KOPT-K1 (cell line): ENCODE measurements around the gene CREB3L1.
A peak's percentile ranks its signal among the peaks of the same experiment; 100 is the strongest.

ENCODE experiments used
- H3K27ac ChIP-seq: fragments of 200-600 bp; sonication (generic); 2 replicates; pipeline ENCODE4 v1.5.1; 2016; ENCODE audit warnings: antibody characterized with exemption, mild to moderate bottlenecking, low read depth, low read length; ENCODE audit not compliant: poor library complexity, severe bottlenecking
- H3K36me3 ChIP-seq: fragments of 200-600 bp; sonication (generic); 2 replicates; pipeline ENCODE4 v1.5.1; 2017; ENCODE audit warnings: antibody characterized with exemption, mild to moderate bottlenecking, low read length, moderate library complexity; ENCODE audit not compliant: insufficient read depth
- H3K9me3 ChIP-seq: fragments of 200-600 bp; sonication (generic); 2 replicates; pipeline ENCODE4 v1.5.1; 2017; ENCODE audit warnings: antibody characterized with exemption, low read length, mild to moderate bottlenecking; ENCODE audit not compliant: insufficient read depth, poor library complexity, severe bottlenecking

Gene CREB3L1

DNA sequence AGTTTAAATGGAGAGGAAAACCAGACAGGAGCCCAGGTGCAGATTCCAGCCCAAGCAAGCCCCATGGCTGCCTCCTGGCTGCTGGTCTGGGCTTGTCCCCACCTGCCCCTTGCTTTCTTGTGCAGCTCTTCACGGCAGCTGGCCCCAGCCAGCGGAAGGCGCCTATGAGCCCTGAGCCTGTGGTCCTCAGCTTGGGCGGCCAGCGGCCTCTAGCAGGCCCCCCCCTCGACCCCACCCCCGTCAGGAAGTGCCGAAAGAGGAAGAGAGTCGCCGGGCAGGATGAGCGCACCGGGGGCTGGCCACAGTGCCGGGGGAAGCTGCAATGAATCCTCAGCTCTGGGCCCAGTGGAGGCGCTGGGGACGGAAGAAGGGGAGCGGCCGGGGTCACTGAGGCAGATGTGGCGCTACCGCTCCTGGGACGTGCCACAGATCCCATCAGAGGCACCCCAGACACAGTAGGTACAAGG is 67.7 kb downstream of the CREB3L1 start:
- Histone ChIP-seq H3K36me3 (peaks cover 5% of the 10 kb centered on the region; the same call in 1 of the 2 replicates), H3K27ac (no peak overlapping the region), H3K9me3 (no peaks in the 10 kb centered on the region)

DNA sequence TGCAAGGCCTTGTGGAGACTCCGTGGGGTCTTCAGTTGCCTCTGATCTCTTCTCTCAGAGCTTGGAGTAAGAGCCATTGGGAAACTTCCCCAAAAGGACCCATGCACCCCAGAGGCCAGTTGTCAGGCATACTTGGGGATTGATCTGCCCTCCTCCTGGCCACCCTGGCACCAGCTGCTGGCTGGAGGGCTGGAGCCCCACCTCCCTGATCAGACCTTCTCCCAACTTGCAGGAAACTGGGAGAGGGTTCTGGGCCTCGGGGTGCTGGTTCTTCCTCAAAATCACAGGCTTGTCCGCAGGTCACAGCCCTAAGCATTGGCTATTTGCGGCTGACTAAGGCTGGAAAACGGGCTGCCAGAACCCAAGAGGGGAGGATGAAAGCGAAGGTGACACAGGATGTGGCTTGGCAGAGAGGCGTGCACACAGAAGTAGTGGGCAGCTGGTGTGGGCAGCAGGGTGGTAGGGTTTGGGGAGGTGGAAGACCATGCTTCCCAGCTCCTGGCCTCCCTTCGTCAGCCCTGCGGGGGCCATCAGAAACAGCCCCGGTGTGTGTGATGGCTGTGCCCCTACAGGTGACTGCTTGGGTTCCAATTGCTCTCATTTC is 68.5 kb downstream of the CREB3L1 start:
- no peaks in the 10 kb centered on the region for H3K9me3 ChIP-seq
- H3K36me3 ChIP-seq = peaks cover 8% of the 10 kb centered on the region
- no peak overlapping the region for H3K27ac ChIP-seq

DNA sequence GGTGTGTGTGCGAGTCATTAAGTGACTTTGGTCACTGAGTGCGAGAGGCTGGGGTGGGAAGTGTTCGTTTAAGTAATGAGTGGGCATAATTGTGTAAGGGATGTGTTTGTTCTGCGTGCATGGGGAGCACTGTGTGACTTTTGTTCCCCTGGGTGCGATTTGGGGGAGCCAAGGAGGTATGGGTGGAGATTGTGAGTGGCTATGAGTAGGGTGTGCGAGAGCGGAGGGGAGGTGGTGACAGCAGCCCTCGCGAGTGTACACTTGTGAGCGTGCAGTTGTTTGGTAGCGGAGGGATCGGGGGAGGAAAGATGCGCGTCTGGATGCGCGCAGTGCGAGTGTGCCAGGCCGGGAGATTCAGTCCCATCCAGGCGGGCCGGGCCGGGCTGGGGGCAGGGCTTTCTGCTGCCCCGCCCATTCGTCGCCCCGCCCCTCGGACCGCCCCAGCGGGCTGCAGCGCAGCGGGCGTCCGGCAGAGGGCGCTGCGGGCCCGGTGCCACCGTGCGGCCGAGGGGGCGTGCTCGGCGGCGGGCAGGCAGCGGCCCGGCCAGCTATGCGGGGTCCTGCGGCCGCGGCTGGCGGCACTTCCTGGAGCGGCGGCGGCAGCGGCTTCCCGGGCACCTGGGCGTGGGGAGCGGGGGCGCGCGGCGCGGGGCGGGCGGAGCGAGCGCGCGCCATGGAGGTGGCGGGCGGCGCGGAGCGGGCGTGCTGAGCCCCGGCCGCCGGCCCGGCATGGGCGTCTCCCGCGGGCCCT is 69.6 kb downstream of the CREB3L1 start, which contains the start of gene DGKZ:
TSS of gene DGKZ (plus strand) at position 578 of the 751 bp plus-strand sequence. CDS start 197 bp downstream, outside the sequence.
- Histone ChIP-seq H3K9me3 (no peaks in the 10 kb centered on the region), H3K27ac (peak within 1 kb of the TSS; percentile 67)

DNA sequence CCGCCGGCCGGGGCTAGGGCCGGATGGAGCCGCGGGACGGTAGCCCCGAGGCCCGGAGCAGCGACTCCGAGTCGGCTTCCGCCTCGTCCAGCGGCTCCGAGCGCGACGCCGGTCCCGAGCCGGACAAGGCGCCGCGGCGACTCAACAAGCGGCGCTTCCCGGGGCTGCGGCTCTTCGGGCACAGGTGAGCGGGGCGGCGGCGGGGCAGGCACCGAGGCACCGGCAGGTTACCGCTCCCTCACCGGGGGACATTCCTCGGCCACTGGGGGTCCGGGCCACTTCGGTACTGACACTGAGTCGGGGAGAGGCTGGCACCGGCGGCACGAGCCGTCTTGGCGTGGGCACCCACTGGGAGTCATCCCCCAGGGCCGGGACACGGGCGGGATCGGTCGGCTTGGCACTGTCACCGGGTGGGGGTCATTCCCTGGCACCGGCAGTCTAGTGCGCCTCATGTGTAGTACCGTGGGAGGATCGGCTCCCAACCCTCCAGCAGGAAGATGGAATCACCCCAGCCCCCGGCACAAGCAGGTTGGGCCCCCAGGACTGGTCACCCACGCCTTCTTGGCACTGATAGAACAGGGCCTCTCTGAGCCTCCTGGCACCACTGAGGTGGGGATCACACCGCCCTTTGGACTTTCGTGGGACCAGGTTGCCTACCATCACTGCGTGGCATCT is 70.3 kb downstream of the CREB3L1 start:
- Histone ChIP-seq H3K9me3 (no peaks in the 10 kb centered on the region), H3K36me3 (peaks cover 17% of the 10 kb centered on the region), H3K27ac (peak overlapping the region; percentile 67)

More for the DNA sequence above, 69.6 kb downstream of the CREB3L1 start, which contains the start of gene DGKZ:
- H3K36me3 ChIP-seq = peaks cover 17% of the 10 kb centered on the region

DNA sequence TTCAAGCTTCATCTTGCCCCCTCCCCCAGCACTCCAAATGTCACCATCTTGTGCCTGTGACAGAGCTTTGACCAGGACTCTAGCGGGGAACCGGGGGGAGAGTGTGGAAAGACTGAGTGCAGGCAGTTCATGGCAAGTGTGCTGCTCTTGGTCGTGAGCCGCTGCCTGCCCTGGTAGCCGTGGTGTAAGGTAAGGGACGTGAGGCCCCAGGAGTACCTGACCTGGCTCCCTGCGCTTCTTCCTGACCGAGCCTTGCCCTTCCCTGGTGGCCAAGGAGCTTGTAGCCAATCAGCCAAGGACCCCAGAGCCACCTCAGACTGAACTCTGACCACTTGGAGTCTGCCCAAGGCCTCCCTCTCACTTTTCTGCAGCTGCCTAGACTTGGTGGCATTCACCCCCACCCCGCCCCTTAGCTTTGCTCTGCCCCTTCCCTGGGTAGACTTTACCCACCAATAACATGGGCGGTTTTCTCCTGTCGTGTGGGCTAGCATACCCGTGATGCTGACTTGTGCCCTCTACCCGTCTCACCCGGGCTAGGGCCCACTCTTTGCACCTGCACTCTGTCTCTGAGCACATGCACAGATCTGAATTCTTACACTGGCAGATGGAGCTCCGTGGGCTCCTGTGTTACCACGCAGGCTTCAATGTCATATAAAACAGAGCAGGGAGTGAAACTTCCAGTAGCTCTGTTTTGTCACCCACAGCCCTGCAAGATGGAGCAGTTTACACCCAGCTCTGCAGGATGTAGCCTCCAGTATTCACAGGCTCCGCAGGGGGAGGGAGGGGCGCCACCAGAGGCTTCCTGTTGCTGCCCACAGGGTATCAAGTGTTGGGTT is 71.3 kb downstream of the CREB3L1 start:
- Histone ChIP-seq H3K9me3 (no peaks in the 10 kb centered on the region), H3K36me3 (peaks cover 17% of the 10 kb centered on the region), H3K27ac (peak overlapping the region; percentile 67)

DNA sequence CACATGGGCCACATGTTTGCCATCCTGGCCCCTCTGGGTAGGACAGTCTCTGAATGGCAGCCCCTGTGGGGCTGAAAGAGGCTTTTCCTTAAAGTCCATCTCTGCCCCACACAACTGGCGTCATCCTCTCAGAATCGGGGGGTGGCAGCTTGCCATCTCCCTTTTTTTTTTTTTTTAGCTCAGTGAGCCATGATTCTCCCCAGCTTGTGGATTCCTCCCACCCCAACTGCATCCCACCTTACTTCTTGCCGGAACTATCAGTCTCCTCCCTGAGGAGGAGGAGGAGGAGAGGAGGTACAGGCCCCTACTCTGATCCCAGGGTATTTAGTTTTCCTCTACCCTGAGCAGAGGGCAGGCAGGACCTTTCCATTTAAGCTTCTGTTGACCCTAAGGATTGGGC is 73.2 kb downstream of the CREB3L1 start:
- peak overlapping the region; percentile 52 for H3K27ac ChIP-seq
- H3K36me3 ChIP-seq = peaks cover 19% of the 10 kb centered on the region

DNA sequence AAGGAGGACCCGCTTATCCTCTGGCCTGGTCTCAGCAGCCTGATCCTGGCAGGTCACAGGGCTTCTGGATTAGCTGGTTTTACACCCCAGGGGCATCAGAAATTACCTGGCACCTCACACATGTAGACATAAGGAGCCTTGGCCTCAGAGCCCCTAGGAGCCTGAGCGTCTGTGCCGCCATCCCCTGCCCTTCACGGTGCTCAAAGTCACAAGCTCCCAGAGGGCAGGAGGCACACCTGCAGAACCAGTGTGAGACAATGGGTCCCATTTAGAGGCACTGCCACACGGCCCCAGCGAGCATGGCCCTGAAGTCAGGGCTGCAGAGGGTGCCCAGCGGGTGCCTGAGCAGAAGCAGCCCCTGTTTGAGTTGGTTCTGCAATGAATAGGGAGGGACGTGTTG is 73.7 kb downstream of the CREB3L1 start:
- peaks cover 23% of the 10 kb centered on the region for H3K36me3 ChIP-seq
- H3K27ac ChIP-seq = peak overlapping the region; percentile 52

More for the DNA sequence above, 73.2 kb downstream of the CREB3L1 start:
- H3K9me3 ChIP-seq = no peaks in the 10 kb centered on the region

DNA sequence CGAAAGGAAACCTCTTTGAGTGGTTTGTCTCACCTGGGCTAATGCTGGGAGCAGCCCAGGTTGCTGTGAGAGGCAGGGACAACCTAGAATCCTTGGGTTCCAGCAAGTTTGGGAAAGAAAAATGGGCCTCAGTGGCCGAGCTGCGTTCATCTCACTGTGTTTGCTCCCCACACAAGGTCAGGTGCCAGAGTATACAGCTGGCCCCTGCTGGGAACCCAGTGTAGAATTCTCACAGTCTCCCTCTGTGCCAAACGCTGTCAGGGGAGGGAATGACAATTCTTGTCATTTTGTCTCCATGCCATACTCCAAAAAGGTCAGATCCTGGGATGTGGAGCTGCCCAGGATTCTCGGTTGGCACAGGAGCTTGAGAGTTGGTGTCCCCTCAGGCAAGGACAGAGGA is 74.1 kb downstream of the CREB3L1 start:
- peaks cover 28% of the 10 kb centered on the region for H3K36me3 ChIP-seq
- H3K27ac ChIP-seq = peak overlapping the region; percentile 52
- H3K9me3 ChIP-seq = no peaks in the 10 kb centered on the region

More for the DNA sequence above, 73.7 kb downstream of the CREB3L1 start:
- H3K9me3 ChIP-seq = no peaks in the 10 kb centered on the region

DNA sequence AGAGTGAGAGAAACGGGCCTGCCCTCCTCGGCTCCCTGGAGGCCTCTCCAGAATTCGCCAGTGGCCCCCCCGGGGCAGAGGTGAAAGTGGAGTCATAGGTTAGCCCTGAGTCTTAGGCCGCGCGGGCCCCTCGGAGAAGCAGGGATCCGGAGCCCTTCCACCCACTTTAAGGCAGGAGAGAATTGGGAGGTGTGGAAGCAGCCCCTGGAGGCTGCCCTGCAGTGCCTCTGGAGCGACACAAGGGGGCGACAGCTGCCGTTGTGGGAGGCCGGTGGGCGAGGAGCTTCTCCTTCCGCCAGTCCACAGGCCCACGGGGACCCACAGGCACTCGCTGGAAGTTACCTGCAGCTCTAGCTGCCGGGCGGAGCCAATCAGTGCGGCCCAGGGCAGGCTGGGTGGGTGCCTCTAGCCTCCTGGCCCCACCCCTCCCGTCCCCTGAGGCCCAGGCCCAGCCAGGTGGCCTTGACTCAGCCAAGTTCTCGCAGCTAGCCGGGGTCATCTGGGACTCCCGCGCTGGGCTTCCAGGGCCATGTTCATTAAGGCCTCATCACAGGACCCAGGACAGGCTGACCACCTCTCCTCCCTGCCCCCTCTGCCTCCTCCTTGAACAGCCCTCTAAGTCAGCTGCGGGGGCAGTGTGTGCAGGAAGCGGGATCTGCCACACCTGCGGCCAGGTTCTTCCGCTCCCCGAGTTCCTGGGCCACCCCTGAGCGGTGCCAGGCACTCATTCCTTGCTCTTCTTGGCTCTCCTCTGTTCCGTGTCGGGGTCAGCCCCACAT is 74.8 kb downstream of the CREB3L1 start:
- H3K9me3 ChIP-seq = no peaks in the 10 kb centered on the region
- peaks cover 30% of the 10 kb centered on the region for H3K36me3 ChIP-seq
- H3K27ac ChIP-seq = peak overlapping the region; percentile 52

DNA sequence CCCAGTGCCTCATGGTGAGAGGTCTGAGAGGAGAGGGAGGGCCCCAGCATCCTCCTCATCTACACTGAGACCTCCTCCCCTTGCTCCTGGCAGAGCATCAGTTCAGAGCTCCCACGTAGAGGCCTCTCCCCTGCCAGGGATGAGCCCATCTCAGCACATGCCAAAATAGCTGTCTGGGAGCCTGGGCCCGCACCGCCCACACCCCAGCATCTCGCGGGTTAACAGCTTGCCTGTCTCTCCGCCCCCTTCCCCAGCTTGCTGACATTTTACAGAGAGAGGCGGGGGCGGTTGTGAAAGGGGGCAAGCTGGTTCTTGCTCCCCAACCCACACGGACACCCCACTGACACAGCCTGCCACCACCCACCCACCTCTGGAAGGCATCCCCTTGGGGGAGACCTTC is 76.2 kb downstream of the CREB3L1 start:
- H3K9me3 ChIP-seq = no peaks in the 10 kb centered on the region
- H3K27ac ChIP-seq = peak overlapping the region; percentile 52
- peaks cover 30% of the 10 kb centered on the region for H3K36me3 ChIP-seq

DNA sequence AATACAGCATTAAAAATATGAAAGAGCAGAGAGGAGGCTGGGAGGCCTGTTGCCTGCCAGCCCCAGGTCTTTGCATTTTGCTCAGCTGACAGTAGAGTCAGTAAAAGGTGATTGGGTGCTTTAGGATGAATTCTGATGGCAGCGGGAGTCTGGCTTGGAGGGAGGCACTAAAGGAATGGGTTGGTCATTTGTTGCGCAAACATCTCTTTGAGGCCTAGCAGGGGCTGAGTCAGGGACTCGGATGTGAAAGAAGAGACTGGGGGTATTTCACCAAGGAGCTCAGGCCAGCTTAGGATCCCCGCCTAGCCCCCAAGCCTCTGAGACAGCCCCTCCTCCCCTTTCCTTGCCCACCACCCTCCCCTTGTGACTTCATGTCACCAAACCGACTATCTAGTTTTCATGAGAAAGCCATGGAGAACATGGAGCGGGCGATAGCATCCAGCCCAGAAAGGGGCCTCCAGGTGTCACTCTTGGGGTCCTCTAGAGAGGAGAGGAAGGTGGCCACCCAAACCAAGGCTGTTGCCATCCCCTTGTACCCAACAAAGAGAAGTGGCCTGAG is 79.5 kb downstream of the CREB3L1 start:
- H3K36me3 ChIP-seq = peaks cover 13% of the 10 kb centered on the region
- H3K27ac ChIP-seq = peak overlapping the region; percentile 40
- H3K9me3 ChIP-seq = no peaks in the 10 kb centered on the region

DNA sequence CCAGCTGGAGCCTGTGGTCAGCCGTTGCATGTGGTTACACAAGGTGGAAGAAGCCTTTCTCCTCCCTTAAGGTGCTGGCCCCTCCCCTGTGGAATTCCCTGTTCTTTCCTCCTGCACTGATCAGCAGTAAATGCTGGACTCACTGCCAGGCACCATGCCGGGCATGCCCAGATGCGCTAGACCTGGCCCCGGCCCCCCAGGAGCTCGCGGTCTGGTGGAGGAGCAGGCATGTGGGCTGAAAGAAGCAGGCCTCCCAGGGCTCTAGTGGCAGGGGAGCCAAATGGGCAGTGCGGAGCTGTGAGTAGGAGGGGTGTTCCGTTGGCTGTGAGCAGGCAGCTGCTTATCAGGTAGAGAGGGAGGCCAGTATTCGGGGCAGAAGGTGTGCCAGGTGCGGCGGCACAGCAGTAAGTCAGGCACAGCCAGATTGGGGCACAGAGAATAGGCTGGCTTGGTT is 80.0 kb downstream of the CREB3L1 start:
- Histone ChIP-seq H3K27ac (peak overlapping the region; percentile 40), H3K36me3 (peaks cover 13% of the 10 kb centered on the region)

DNA sequence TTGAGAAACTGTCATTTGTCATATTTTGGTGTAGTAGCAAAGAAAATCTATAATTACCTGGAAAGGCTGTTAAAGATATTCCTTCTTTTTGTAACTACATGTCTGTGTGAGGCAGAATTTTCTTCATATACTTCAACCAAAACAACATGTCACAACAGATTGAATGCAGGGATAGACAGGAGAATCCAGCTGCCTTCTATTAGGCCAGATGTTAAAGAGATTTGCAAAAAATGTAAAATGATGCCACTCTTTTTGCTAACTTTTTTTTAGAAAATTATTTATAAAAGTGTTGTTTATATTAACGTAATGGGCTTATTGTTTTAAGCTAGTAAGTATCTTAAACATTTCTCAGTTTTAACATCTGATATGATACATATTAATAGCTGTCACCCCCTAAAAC is 82.5 kb downstream of the CREB3L1 start:
- H3K27ac ChIP-seq = peak overlapping the region; percentile 100
- H3K36me3 ChIP-seq = peaks cover 37% of the 10 kb centered on the region
- H3K9me3 ChIP-seq = no peaks in the 10 kb centered on the region

More for the DNA sequence above, 80.0 kb downstream of the CREB3L1 start:
- H3K9me3 ChIP-seq = no peaks in the 10 kb centered on the region
